HEK293 (cell line): ENCODE results near the gene BTNL8.

Experiments used
- KLF16 ChIP-seq: fragments of 450-650 bp; formaldehyde crosslinking; IDR thresholded peaks from 2 replicates; pipeline ENCODE4 v1.5.1; 2017; ENCODE audit warnings: missing biosample characterization, missing genetic modification characterization
- SP7 ChIP-seq: fragments of 450-650 bp; formaldehyde crosslinking; IDR thresholded peaks from 2 replicates; pipeline ENCODE4 v1.5.1; 2016; ENCODE audit warnings: missing biosample characterization, missing genetic modification characterization
- ZNF138 ChIP-seq: fragments of 450-650 bp; formaldehyde crosslinking; IDR thresholded peaks from 2 replicates; pipeline ENCODE4 v1.5.1; 2016; ENCODE audit warnings: missing biosample characterization, missing genetic modification characterization, borderline replicate concordance
- ZNF140 ChIP-seq: fragments of 450-650 bp; formaldehyde crosslinking; IDR thresholded peaks from 2 replicates; pipeline ENCODE4 v1.5.1; 2016; ENCODE audit warnings: missing biosample characterization, missing genetic modification characterization
- ZNF155 ChIP-seq: fragments of 450-650 bp; formaldehyde crosslinking; IDR thresholded peaks from 2 replicates; pipeline ENCODE4 v1.5.1; 2016; ENCODE audit warnings: missing biosample characterization, missing genetic modification characterization
- ZNF274 ChIP-seq, 2 experiments: fragments of 200-500 bp in 1 of 2; fragments of 450-650 bp in 1 of 2; sonication (Bioruptor generic) in 1 of 2; formaldehyde crosslinking in 1 of 2; IDR thresholded peaks; 2 replicates each; pipeline versions ENCODE4 v1.5.1 to v1.6.1; 2014 to 2016; ENCODE audit warnings: borderline replicate concordance in 1 of 2, inconsistent platforms in 1 of 2, low read length in 1 of 2, missing biosample characterization in 1 of 2, missing genetic modification characterization in 1 of 2
- ZNF341 ChIP-seq: fragments of 450-650 bp; formaldehyde crosslinking; IDR thresholded peaks from 2 replicates; pipeline ENCODE4; 2016; ENCODE audit warnings: low read depth, missing biosample characterization, missing genetic modification characterization
- ZNF629 ChIP-seq: fragments of 450-650 bp; formaldehyde crosslinking; IDR thresholded peaks from 2 replicates; pipeline ENCODE4 v1.5.1; 2017; ENCODE audit warnings: missing biosample characterization, missing genetic modification characterization
- ZNF747 ChIP-seq: fragments of 450-650 bp; formaldehyde crosslinking; IDR thresholded peaks from 2 replicates; pipeline ENCODE4 v1.5.1; 2016; ENCODE audit warnings: missing biosample characterization, missing genetic modification characterization
- TF ChIP-seq, protein P1 (sequence below): fragments of 450-650 bp; formaldehyde crosslinking; IDR thresholded peaks from 2 replicates; pipeline ENCODE4 v1.5.1; 2016; ENCODE audit warnings: missing biosample characterization, missing genetic modification characterization
- TF ChIP-seq, protein P2 (sequence below): fragments of 450-650 bp; formaldehyde crosslinking; IDR thresholded peaks from 2 replicates; pipeline ENCODE4 v1.5.1; 2016; ENCODE audit warnings: missing biosample characterization, missing genetic modification characterization
- TF ChIP-seq, protein P3 (sequence below): fragments of 450-650 bp; formaldehyde crosslinking; IDR thresholded peaks from 2 replicates; pipeline ENCODE4 v1.5.1; 2016; ENCODE audit warnings: missing biosample characterization, missing genetic modification characterization
- TF ChIP-seq, protein P4 (sequence below): fragments of 450-650 bp; IDR thresholded peaks from 2 replicates; pipeline ENCODE4 v1.5.1; 2018; ENCODE audit warnings: missing biosample characterization, mild to moderate bottlenecking, missing genetic modification characterization
- TF ChIP-seq, protein P5 (sequence below): fragments of 450-650 bp; formaldehyde crosslinking; IDR thresholded peaks from 2 replicates; pipeline ENCODE4 v1.5.1; 2016; ENCODE audit warnings: missing biosample characterization, missing genetic modification characterization

DNA sequence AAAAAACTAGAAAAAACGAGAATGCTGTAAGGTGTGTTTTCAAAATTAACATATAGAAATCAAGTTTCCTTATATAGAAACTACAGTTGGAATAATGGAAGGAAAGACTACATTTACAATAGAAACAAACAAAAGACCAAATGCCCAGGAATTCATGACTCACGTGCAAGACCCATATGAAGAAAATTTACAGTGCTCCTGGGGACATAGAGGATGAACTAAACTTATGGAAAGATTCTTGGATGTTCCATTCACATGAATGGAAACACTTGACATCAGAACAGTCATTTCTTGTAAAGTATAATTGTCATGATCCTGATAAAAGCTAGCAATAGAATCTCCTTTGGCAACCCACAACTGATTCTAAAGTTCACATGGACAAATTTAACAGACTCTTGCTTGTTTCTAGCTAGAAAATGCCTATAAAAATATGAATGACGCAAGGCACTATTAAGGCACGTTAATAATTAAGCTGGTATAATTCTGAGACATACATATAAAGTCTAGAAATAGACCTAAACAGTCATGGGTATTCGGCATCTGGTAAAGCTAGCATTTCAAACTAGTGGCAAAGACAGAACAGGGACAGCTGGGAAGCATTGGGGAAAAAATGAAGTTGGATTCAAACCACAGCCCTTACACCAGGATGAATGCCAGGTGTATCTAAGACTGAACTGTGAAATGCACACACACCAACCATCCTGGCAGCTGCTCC lies 32.8 kb upstream of the BTNL8 start:
- TF ChIP-seq ZNF747 (tag by site-specific recombination) (no peak), ZNF341 (tag by site-specific recombination) (no peak), ZNF155 (tag by site-specific recombination) (no peak), ZNF629 (no peak), ZNF274 (IDR thresholded peaks at IDR 0.05; ENCODE audit: low read length) (no peak), ZNF274 (tag by site-specific recombination; IDR thresholded peaks at IDR 0.05; ENCODE audit: borderline replicate concordance) (no peak), ZNF140 (tag by site-specific recombination) (no peak), ZNF138 (tag by site-specific recombination) (no peak), KLF16 (tag by site-specific recombination) (no peak), SP7 (tag by site-specific recombination) (no peak)
- TF ChIP-seq, protein P1, sequence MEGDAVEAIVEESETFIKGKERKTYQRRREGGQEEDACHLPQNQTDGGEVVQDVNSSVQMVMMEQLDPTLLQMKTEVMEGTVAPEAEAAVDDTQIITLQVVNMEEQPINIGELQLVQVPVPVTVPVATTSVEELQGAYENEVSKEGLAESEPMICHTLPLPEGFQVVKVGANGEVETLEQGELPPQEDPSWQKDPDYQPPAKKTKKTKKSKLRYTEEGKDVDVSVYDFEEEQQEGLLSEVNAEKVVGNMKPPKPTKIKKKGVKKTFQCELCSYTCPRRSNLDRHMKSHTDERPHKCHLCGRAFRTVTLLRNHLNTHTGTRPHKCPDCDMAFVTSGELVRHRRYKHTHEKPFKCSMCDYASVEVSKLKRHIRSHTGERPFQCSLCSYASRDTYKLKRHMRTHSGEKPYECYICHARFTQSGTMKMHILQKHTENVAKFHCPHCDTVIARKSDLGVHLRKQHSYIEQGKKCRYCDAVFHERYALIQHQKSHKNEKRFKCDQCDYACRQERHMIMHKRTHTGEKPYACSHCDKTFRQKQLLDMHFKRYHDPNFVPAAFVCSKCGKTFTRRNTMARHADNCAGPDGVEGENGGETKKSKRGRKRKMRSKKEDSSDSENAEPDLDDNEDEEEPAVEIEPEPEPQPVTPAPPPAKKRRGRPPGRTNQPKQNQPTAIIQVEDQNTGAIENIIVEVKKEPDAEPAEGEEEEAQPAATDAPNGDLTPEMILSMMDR (tag by site-specific recombination): no peak
- TF ChIP-seq, protein P2, sequence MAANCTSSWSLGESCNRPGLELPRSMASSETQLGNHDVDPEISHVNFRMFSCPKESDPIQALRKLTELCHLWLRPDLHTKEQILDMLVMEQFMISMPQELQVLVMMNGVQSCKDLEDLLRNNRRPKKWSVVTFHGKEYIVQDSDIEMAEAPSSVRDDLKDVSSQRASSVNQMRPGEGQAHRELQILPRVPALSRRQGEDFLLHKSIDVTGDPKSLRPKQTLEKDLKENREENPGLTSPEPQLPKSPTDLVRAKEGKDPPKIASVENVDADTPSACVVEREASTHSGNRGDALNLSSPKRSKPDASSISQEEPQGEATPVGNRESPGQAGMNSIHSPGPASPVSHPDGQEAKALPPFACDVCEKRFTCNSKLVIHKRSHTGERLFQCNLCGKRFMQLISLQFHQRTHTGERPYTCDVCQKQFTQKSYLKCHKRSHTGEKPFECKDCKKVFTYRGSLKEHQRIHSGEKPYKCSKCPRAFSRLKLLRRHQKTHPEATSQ (tag by site-specific recombination): no peak
- TF ChIP-seq, protein P3, sequence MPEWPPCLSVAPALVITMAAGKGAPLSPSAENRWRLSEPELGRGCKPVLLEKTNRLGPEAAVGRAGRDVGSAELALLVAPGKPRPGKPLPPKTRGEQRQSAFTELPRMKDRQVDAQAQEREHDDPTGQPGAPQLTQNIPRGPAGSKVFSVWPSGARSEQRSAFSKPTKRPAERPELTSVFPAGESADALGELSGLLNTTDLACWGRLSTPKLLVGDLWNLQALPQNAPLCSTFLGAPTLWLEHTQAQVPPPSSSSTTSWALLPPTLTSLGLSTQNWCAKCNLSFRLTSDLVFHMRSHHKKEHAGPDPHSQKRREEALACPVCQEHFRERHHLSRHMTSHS (tag by site-specific recombination): no peak
- TF ChIP-seq, protein P4, sequence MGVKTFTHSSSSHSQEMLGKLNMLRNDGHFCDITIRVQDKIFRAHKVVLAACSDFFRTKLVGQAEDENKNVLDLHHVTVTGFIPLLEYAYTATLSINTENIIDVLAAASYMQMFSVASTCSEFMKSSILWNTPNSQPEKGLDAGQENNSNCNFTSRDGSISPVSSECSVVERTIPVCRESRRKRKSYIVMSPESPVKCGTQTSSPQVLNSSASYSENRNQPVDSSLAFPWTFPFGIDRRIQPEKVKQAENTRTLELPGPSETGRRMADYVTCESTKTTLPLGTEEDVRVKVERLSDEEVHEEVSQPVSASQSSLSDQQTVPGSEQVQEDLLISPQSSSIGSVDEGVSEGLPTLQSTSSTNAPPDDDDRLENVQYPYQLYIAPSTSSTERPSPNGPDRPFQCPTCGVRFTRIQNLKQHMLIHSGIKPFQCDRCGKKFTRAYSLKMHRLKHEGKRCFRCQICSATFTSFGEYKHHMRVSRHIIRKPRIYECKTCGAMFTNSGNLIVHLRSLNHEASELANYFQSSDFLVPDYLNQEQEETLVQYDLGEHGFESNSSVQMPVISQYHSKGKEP: no peak
- TF ChIP-seq, protein P5, sequence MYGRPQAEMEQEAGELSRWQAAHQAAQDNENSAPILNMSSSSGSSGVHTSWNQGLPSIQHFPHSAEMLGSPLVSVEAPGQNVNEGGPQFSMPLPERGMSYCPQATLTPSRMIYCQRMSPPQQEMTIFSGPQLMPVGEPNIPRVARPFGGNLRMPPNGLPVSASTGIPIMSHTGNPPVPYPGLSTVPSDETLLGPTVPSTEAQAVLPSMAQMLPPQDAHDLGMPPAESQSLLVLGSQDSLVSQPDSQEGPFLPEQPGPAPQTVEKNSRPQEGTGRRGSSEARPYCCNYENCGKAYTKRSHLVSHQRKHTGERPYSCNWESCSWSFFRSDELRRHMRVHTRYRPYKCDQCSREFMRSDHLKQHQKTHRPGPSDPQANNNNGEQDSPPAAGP: no peak
